ENCODE measurements around the gene ACAD10.

ACAD10 gene

DNA sequence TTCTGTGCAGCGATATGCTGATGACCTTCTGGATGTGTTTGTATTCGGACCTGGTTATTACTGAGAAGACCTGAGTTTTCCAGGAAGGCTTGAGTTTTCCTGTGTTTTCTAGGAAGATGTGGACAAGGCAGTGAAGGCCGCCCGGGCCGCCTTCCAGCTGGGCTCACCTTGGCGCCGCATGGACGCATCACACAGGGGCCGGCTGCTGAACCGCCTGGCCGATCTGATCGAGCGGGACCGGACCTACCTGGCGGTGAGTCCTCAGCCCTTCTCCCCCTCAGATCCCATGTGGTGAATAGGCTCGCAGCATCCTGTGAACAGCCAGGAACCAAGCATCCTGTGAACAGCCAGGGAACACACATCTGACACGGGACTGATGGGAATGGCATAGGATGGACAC, 97.2 kb downstream of the ACAD10 start:
- no peaks in the 10 kb centered on the region for H3K4me1 ChIP-seq (ENCODE audit: control insufficient read depth, low read depth, low read length)
- no peak overlapping the region for H3K4me3 ChIP-seq (ENCODE audit: low read length)
- no peaks in the 10 kb centered on the region for H3K9me3 ChIP-seq (ENCODE audit: control insufficient read depth, low read depth, low read length)
- no peak overlapping the region for H3K27ac ChIP-seq (ENCODE audit: low read length)
- H3K36me3 ChIP-seq (ENCODE audit: control insufficient read depth, low read depth, low read length) = peaks cover 9% of the 10 kb centered on the region
- no peak overlapping the region for H3K9ac ChIP-seq (ENCODE audit: low read length)
- H3K27me3 ChIP-seq (ENCODE audit: control insufficient read depth, insufficient read depth, low read length) = no peaks in the 10 kb centered on the region

DNA sequence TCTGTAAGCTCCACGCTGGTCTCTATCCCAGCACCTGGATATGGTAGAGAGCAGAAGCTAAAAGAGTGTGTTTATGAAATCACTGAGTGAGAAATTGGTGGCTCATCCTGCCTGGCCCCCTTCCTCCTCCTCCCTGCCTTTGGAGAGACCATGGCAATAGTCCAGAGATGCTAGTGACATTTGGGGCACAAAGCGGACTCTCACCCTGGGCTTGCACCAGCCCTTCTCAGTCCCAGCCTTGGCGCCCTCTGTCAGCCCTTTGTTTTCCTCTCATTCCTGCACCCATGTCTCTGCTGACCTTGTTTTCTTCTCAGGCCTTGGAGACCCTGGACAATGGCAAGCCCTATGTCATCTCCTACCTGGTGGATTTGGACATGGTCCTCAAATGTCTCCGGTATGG, 99.1 kb downstream of the ACAD10 start:
- no peak overlapping the region for H3K27ac ChIP-seq (ENCODE audit: low read length)
- H3K36me3 ChIP-seq (ENCODE audit: control insufficient read depth, low read depth, low read length) = peaks cover 9% of the 10 kb centered on the region
- H3K4me1 ChIP-seq (ENCODE audit: control insufficient read depth, low read depth, low read length) = no peaks in the 10 kb centered on the region

DNA sequence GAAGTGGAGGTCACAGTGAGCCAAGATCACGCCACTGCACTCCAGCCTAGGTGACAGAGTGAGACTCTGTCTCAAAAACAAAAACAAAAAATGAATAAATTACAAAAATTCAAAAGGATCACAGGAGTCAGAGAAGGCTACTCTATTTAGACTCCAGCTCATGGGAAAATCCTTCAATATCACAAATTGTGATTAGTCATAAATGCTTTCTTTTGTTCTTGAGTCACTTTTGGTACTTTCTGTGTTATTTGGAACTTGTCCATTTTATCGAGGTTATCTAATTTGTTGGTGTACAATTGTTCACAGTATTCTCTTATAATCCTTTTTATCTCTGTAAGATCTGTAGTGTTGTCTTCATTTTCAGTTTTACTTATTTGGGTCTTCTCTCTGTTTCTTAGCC, 99.8 kb downstream of the ACAD10 start:
- H3K9ac ChIP-seq (ENCODE audit: low read length) = no peak overlapping the region
- no peaks in the 10 kb centered on the region for H3K27me3 ChIP-seq (ENCODE audit: control insufficient read depth, insufficient read depth, low read length)
- H3K27ac ChIP-seq (ENCODE audit: low read length) = no peak overlapping the region
- peaks cover 13% of the 10 kb centered on the region for H3K36me3 ChIP-seq (ENCODE audit: control insufficient read depth, low read depth, low read length)
- H3K4me3 ChIP-seq (ENCODE audit: low read length) = no peak overlapping the region
- no peaks in the 10 kb centered on the region for H3K9me3 ChIP-seq (ENCODE audit: control insufficient read depth, low read depth, low read length)
- H3K4me1 ChIP-seq (ENCODE audit: control insufficient read depth, low read depth, low read length) = no peaks in the 10 kb centered on the region

More for the DNA sequence above, 99.1 kb downstream of the ACAD10 start:
- Histone ChIP-seq H3K9ac (ENCODE audit: low read length) (no peak overlapping the region), H3K9me3 (ENCODE audit: control insufficient read depth, low read depth, low read length) (no peaks in the 10 kb centered on the region), H3K27me3 (ENCODE audit: control insufficient read depth, insufficient read depth, low read length) (no peaks in the 10 kb centered on the region), H3K4me3 (ENCODE audit: low read length) (no peak overlapping the region)

GRCh38 chr12:111788178-111788654, 102.4 kb downstream of the ACAD10 start:
- H3K27ac ChIP-seq (ENCODE audit: low read length) = no peak overlapping the region
- peaks cover 21% of the 10 kb centered on the region for H3K36me3 ChIP-seq (ENCODE audit: control insufficient read depth, low read depth, low read length)

DNA sequence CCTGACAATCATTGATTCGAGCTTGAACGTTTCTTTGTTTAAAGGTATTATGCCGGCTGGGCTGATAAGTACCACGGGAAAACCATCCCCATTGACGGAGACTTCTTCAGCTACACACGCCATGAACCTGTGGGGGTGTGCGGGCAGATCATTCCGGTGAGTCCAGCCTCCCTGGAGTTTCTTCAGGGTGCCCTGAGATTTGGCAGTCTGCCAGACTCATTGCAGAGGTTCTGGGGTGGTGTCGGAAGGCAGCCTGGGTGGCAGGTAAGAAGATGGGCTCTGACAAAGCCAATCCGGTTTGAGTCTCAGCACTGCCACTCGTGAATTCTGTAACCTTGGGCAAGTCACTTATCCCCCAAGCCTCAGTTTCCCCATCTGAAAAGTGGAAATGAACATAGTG, 103.9 kb downstream of the ACAD10 start:
- no peak overlapping the region for H3K9ac ChIP-seq (ENCODE audit: low read length)
- H3K36me3 ChIP-seq (ENCODE audit: control insufficient read depth, low read depth, low read length) = peaks cover 20% of the 10 kb centered on the region

More at GRCh38 chr12:111788178-111788654, 102.4 kb downstream of the ACAD10 start:
- Histone ChIP-seq H3K4me1 (ENCODE audit: control insufficient read depth, low read depth, low read length) (no peaks in the 10 kb centered on the region), H3K4me3 (ENCODE audit: low read length) (no peak overlapping the region), H3K9ac (ENCODE audit: low read length) (no peak overlapping the region), H3K9me3 (ENCODE audit: control insufficient read depth, low read depth, low read length) (no peaks in the 10 kb centered on the region), H3K27me3 (ENCODE audit: control insufficient read depth, insufficient read depth, low read length) (no peaks in the 10 kb centered on the region)

DNA sequence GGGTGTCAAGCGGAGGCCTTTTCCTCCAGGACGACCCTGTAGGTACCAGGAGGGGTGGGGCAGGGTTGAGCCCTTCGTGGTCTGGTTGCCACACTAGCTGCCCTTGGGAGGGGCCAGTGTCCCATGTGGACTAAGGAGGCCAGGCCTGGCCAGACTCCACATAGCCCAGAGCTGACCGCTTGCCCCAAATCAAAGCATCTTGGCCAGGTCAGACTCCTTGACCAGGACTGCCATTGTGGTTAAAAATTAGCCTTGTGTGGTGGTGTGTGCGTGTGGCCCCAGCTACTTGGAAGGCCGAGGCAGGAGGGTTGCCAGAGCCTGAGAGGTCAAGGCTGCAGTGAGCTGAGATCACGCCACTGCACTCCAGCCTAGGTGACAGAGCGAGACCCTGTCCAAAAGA, 105.7 kb downstream of the ACAD10 start:
- H3K9ac ChIP-seq (ENCODE audit: low read length) = no peak overlapping the region
- no peaks in the 10 kb centered on the region for H3K9me3 ChIP-seq (ENCODE audit: control insufficient read depth, low read depth, low read length)
- H3K4me1 ChIP-seq (ENCODE audit: control insufficient read depth, low read depth, low read length) = no peaks in the 10 kb centered on the region
- H3K36me3 ChIP-seq (ENCODE audit: control insufficient read depth, low read depth, low read length) = peaks cover 18% of the 10 kb centered on the region
- H3K4me3 ChIP-seq (ENCODE audit: low read length) = no peak overlapping the region
- no peak overlapping the region for H3K27ac ChIP-seq (ENCODE audit: low read length)
- H3K27me3 ChIP-seq (ENCODE audit: control insufficient read depth, insufficient read depth, low read length) = no peaks in the 10 kb centered on the region

More for the DNA sequence above, 103.9 kb downstream of the ACAD10 start:
- Histone ChIP-seq H3K4me3 (ENCODE audit: low read length) (no peak overlapping the region), H3K4me1 (ENCODE audit: control insufficient read depth, low read depth, low read length) (no peaks in the 10 kb centered on the region), H3K9me3 (ENCODE audit: control insufficient read depth, low read depth, low read length) (no peaks in the 10 kb centered on the region), H3K27ac (ENCODE audit: low read length) (no peak overlapping the region), H3K27me3 (ENCODE audit: control insufficient read depth, insufficient read depth, low read length) (no peaks in the 10 kb centered on the region)

DNA sequence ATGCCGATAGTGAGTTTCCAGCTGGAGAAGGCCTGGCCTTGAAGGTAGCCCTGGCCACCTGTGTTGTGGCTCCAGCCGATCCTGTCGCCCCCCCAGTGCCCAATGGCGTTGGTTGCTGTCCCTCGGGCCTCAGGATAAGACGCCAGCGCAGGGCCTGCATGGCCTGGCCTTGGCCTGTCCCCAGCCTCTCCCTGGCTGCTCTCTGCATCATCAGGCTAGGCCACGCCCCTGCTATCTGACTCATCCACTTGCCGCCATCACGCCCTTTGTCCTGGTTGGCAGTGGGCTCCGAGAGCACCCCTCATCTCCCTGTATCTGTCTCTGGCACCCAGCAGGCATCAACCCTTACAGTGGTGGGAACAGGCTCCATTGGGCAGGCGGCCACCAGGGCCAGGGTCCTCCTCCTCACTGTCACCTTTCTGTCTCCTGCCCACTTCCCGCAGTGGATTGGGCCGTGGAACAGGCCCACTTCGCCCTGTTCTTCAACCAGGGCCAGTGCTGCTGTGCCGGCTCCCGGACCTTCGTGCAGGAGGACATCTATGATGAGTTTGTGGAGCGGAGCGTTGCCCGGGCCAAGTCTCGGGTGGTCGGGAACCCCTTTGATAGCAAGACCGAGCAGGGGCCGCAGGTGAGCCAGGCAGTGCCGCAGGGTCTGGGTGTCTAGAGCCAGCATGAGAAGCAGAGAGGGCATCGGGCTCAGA, 106.5 kb downstream of the ACAD10 start:
- no peaks in the 10 kb centered on the region for H3K9me3 ChIP-seq (ENCODE audit: control insufficient read depth, low read depth, low read length)
- no peak overlapping the region for H3K4me3 ChIP-seq (ENCODE audit: low read length)
- H3K27ac ChIP-seq (ENCODE audit: low read length) = no peak overlapping the region
- H3K36me3 ChIP-seq (ENCODE audit: control insufficient read depth, low read depth, low read length) = peaks cover 17% of the 10 kb centered on the region
- no peaks in the 10 kb centered on the region for H3K4me1 ChIP-seq (ENCODE audit: control insufficient read depth, low read depth, low read length)
- H3K27me3 ChIP-seq (ENCODE audit: control insufficient read depth, insufficient read depth, low read length) = no peaks in the 10 kb centered on the region
- no peak overlapping the region for H3K9ac ChIP-seq (ENCODE audit: low read length)

GRCh38 chr12:111792856-111793235, 107.0 kb downstream of the ACAD10 start:
- Histone ChIP-seq H3K4me3 (ENCODE audit: low read length) (no peak overlapping the region), H3K27me3 (ENCODE audit: control insufficient read depth, insufficient read depth, low read length) (no peaks in the 10 kb centered on the region), H3K4me1 (ENCODE audit: control insufficient read depth, low read depth, low read length) (no peaks in the 10 kb centered on the region), H3K9ac (ENCODE audit: low read length) (no peak overlapping the region), H3K27ac (ENCODE audit: low read length) (no peak overlapping the region), H3K36me3 (ENCODE audit: control insufficient read depth, low read depth, low read length) (peaks cover 21% of the 10 kb centered on the region), H3K9me3 (ENCODE audit: control insufficient read depth, low read depth, low read length) (no peaks in the 10 kb centered on the region)

DNA sequence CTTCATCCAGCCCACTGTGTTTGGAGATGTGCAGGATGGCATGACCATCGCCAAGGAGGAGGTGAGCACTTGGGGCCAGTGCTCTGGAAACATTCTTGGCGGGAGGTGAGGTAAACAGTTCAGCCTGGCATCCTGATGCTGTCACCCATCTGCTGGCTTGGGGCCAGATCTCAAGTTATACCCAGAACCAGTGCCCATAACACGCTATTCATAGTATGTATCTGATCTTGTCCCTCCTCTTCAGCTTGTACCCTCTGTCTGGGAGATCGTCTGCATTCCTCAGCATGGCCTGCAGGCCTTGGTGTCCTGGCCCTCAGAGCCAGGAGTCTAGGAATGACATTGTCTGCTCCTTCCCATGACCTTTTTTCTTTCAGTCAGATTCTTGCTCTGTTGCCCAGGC, 112.3 kb downstream of the ACAD10 start:
- Histone ChIP-seq H3K4me1 (ENCODE audit: control insufficient read depth, low read depth, low read length) (no peaks in the 10 kb centered on the region), H3K9ac (ENCODE audit: low read length) (no peak overlapping the region), H3K4me3 (ENCODE audit: low read length) (no peak overlapping the region), H3K27me3 (ENCODE audit: control insufficient read depth, insufficient read depth, low read length) (no peaks in the 10 kb centered on the region), H3K36me3 (ENCODE audit: control insufficient read depth, low read depth, low read length) (peaks cover 23% of the 10 kb centered on the region), H3K27ac (ENCODE audit: low read length) (no peak overlapping the region), H3K9me3 (ENCODE audit: control insufficient read depth, low read depth, low read length) (no peaks in the 10 kb centered on the region)

GRCh38 chr12:111799758-111800157, 113.9 kb downstream of the ACAD10 start:
- H3K9ac ChIP-seq (ENCODE audit: low read length) = no peak overlapping the region

DNA sequence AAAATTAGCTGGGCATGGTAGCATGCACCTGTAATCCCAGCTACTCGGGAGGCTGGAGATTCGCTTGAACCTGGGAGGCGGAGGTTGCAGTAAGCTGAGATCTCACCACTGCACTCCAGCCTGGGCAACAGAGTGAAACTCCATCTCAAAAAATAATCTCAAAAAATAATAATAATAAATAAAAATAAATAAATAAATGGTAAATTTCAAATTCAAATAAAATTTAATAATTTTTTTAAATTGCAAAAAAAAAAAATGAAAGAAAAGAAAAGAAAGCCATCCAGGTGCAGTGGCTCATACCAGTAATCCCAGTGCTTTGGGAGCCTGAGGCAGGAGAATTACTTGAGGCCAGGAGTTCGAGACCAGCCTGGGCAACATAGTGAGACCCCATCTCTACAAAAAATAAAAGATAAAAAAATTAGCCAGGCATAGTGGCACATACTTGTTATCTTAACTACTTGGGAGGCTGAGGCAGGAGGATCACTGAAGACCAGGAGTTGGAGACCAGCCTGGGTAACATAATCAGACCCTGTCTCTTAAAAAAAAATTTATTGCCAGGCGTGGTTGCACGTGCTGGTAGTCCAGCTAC, 117.3 kb downstream of the ACAD10 start:
- Histone ChIP-seq H3K36me3 (ENCODE audit: control insufficient read depth, low read depth, low read length) (peaks cover 12% of the 10 kb centered on the region), H3K27me3 (ENCODE audit: control insufficient read depth, insufficient read depth, low read length) (no peaks in the 10 kb centered on the region), H3K27ac (ENCODE audit: low read length) (no peak overlapping the region), H3K4me3 (ENCODE audit: low read length) (no peak overlapping the region), H3K9me3 (ENCODE audit: control insufficient read depth, low read depth, low read length) (no peaks in the 10 kb centered on the region), H3K9ac (ENCODE audit: low read length) (no peak overlapping the region), H3K4me1 (ENCODE audit: control insufficient read depth, low read depth, low read length) (no peaks in the 10 kb centered on the region)

More at GRCh38 chr12:111799758-111800157, 113.9 kb downstream of the ACAD10 start:
- no peak overlapping the region for H3K27ac ChIP-seq (ENCODE audit: low read length)
- no peaks in the 10 kb centered on the region for H3K9me3 ChIP-seq (ENCODE audit: control insufficient read depth, low read depth, low read length)
- no peaks in the 10 kb centered on the region for H3K27me3 ChIP-seq (ENCODE audit: control insufficient read depth, insufficient read depth, low read length)
- no peak overlapping the region for H3K4me3 ChIP-seq (ENCODE audit: low read length)
- peaks cover 23% of the 10 kb centered on the region for H3K36me3 ChIP-seq (ENCODE audit: control insufficient read depth, low read depth, low read length)
- no peaks in the 10 kb centered on the region for H3K4me1 ChIP-seq (ENCODE audit: control insufficient read depth, low read depth, low read length)

DNA sequence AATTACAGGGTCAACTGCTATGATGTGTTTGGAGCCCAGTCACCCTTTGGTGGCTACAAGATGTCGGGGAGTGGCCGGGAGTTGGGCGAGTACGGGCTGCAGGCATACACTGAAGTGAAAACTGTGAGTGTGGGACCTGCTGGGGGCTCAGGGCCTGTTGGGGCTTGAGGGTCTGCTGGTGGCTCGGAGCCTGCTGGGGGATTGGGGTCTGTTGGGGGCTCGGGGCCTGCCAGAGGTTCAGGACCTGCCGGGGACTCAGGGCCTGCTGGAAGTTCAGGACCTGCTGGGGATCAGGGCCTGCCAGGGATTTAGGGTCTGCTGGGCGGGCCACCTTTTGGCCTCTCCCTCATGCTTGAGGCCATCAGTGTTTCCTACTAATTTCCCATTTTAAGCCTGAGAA, 118.0 kb downstream of the ACAD10 start:
- no peaks in the 10 kb centered on the region for H3K4me1 ChIP-seq (ENCODE audit: control insufficient read depth, low read depth, low read length)
- H3K27me3 ChIP-seq (ENCODE audit: control insufficient read depth, insufficient read depth, low read length) = no peaks in the 10 kb centered on the region
- H3K9me3 ChIP-seq (ENCODE audit: control insufficient read depth, low read depth, low read length) = no peaks in the 10 kb centered on the region
- H3K9ac ChIP-seq (ENCODE audit: low read length) = no peak overlapping the region
- H3K27ac ChIP-seq (ENCODE audit: low read length) = no peak overlapping the region
- H3K4me3 ChIP-seq (ENCODE audit: low read length) = no peak overlapping the region
- H3K36me3 ChIP-seq (ENCODE audit: control insufficient read depth, low read depth, low read length) = peaks cover 11% of the 10 kb centered on the region
